Measurements from ENCODE around the gene VSTM2A. TPM values are rescaled to one million over a fixed set of nuclear protein-coding genes. Genes with fewer than 3 reads are reported as not detected.

VSTM2A gene
- total RNA-seq, 1 experiment from 2014 or later: 0.23 TPM

DNA sequence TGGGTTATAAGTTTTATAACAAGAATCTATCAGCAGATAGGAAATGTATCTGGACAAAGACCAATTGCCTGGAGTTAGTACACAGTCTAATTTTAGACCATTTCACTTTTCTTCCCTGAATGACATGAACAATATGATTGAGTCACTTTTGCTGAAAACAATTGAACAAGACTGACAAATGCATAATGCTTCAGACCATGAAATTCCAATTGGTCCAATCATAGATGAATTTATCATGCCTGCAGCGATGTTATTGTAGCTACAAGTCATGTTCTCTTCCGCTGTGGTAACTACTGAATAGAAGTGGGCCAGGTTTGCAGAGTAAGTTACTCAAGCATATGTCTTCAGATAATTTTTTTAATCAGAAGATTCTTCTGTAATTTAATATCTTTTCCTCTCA is 73.4 kb downstream of the VSTM2A start:
- peak; percentile 81 for DNase-seq (ENCODE audit: low read depth)

Other genes with a start within 250 kb of the VSTM2A start
- gene SEC61G, start 216.8 kb downstream of the VSTM2A start, total RNA-seq (2014; rRNA removed; shearing (Covaris generic)): 1,119 and 2,044 TPM in 2 replicates